DOHH2 (cell line): ENCODE measurements around the gene EEPD1.

Experiments used
- H3F3A ChIP-seq: fragments of 200-600 bp; sonication (generic), shearing (Covaris generic); 2 replicates; pipeline ENCODE4 v1.6.0; 2016; ENCODE audit warnings: antibody characterized with exemption, mild to moderate bottlenecking; ENCODE audit not compliant: control insufficient read depth, insufficient read depth
- H3K27ac ChIP-seq: fragments of 200-600 bp; sonication (generic); 2 replicates; pipeline ENCODE4 v1.5.1; 2014; ENCODE audit warnings: low read depth, mild to moderate bottlenecking, low read length, moderate library complexity
- H3K27me3 ChIP-seq: fragments of 200-600 bp; sonication (generic); 2 replicates; pipeline ENCODE4 v1.6.1; 2014; ENCODE audit warnings: mild to moderate bottlenecking, low read length, mixed read lengths; ENCODE audit not compliant: control insufficient read depth
- H3K36me3 ChIP-seq: fragments of 200-600 bp; sonication (generic); 2 replicates; pipeline ENCODE4 v1.6.1; 2014; ENCODE audit warnings: mild to moderate bottlenecking, low read length, moderate library complexity, mixed read lengths; ENCODE audit not compliant: control insufficient read depth
- H3K4me1 ChIP-seq: fragments of 200-600 bp; sonication (generic); 2 replicates; pipeline ENCODE4 v1.6.1; 2014; ENCODE audit warnings: mild to moderate bottlenecking, low read length, mixed read lengths; ENCODE audit not compliant: control insufficient read depth
- H3K4me2 ChIP-seq: fragments of 200-600 bp; sonication (generic); 2 replicates; pipeline ENCODE4 v1.6.0; 2014; ENCODE audit warnings: mild to moderate bottlenecking, low read length, moderate library complexity
- H3K4me3 ChIP-seq: fragments of 200-600 bp; sonication (generic); 2 replicates; pipeline ENCODE4 v1.5.1; 2014; ENCODE audit warnings: mild to moderate bottlenecking, low read length, mixed read lengths
- H3K79me2 ChIP-seq: fragments of 200-600 bp; sonication (generic); 2 replicates; pipeline ENCODE4 v1.6.1; 2014; ENCODE audit warnings: mild to moderate bottlenecking, low read length, mixed read lengths; ENCODE audit not compliant: control insufficient read depth
- H3K9me2 ChIP-seq: fragments of 200-600 bp; sonication (generic); replicated peaks from 2 replicates; pipeline ENCODE4 v1.6.1; 2014; ENCODE audit warnings: mild to moderate bottlenecking, low read length, mixed read lengths; ENCODE audit not compliant: control insufficient read depth
- H3K9me3 ChIP-seq: fragments of 200-600 bp; sonication (generic); 2 replicates; pipeline ENCODE4 v1.6.1; 2014; ENCODE audit warnings: antibody characterized with exemption, low read length, mixed read lengths; ENCODE audit not compliant: control insufficient read depth, insufficient read depth
- H4K20me1 ChIP-seq: fragments of 200-600 bp; sonication (generic); 2 replicates; pipeline ENCODE4 v1.6.0; 2014; ENCODE audit warnings: low read depth, mild to moderate bottlenecking, antibody characterized with exemption, low read length, moderate library complexity; ENCODE audit not compliant: control insufficient read depth, insufficient read depth
- CTCF ChIP-seq: fragments of 200-600 bp; sonication (generic); IDR thresholded peaks from one replicate; pipeline ENCODE4 v1.5.1; 2014; ENCODE audit warnings: antibody characterized with exemption, mild to moderate bottlenecking, low read depth, low read length; ENCODE audit not compliant: poor library complexity, severe bottlenecking
- EZH2phosphoT487 ChIP-seq: fragments of 200-600 bp; sonication (generic); IDR thresholded peaks from 2 replicates; pipeline ENCODE4 v1.6.1; 2017; ENCODE audit warnings: borderline replicate concordance, mild to moderate bottlenecking, antibody characterized with exemption, low read length, moderate library complexity, mixed read lengths

The EEPD1 gene

GRCh38 chr7:36182854-36183604 is 30.0 kb downstream of the EEPD1 start:
- Histone ChIP-seq H3K27me3 (no peaks in the 10 kb centered on the region), H3K27ac (peak overlapping the region; percentile 97), H3K79me2 (peaks cover 100% of the 10 kb centered on the region), H3K4me1 (peaks cover 98% of the 10 kb centered on the region), H4K20me1 (no peaks in the 10 kb centered on the region), H3K4me2 (peak overlapping the region; percentile 95), H3F3A (peaks cover 44% of the 10 kb centered on the region), H3K9me2 (no peaks in the 10 kb centered on the region), H3K36me3 (peaks cover 57% of the 10 kb centered on the region), H3K9me3 (no peaks in the 10 kb centered on the region), H3K4me3 (peak overlapping the region; percentile 72)
- no peak for TF ChIP-seq CTCF

GRCh38 chr7:36185092-36185491 is 32.0 kb downstream of the EEPD1 start:
- H4K20me1 ChIP-seq = no peaks in the 10 kb centered on the region
- H3K9me3 ChIP-seq = no peaks in the 10 kb centered on the region
- TF ChIP-seq CTCF (no peak), EZH2phosphoT487 (no peak)
- peaks cover 100% of the 10 kb centered on the region for H3K4me1 ChIP-seq
- H3K4me3 ChIP-seq = peak overlapping the region; percentile 59
- H3K36me3 ChIP-seq = peaks cover 63% of the 10 kb centered on the region
- H3K27ac ChIP-seq = peak overlapping the region; percentile 97
- peaks cover 100% of the 10 kb centered on the region for H3K79me2 ChIP-seq
- peaks cover 59% of the 10 kb centered on the region for H3F3A ChIP-seq
- H3K27me3 ChIP-seq = no peaks in the 10 kb centered on the region
- H3K4me2 ChIP-seq = peak overlapping the region; percentile 93
- no peaks in the 10 kb centered on the region for H3K9me2 ChIP-seq

- peak overlapping the region; percentile 59 for H3K4me3 ChIP-seq
- H3K4me1 ChIP-seq = peaks cover 100% of the 10 kb centered on the region
- H3K4me2 ChIP-seq = peak overlapping the region; percentile 93
- H3K27ac ChIP-seq = peak overlapping the region; percentile 97
- peaks cover 100% of the 10 kb centered on the region for H3K79me2 ChIP-seq
- TF ChIP-seq EZH2phosphoT487 (no peak), CTCF (no peak)
- no peaks in the 10 kb centered on the region for H3K9me2 ChIP-seq
- peaks cover 56% of the 10 kb centered on the region for H3K36me3 ChIP-seq
- H3K9me3 ChIP-seq = no peaks in the 10 kb centered on the region
- H4K20me1 ChIP-seq = no peaks in the 10 kb centered on the region
- peaks cover 65% of the 10 kb centered on the region for H3F3A ChIP-seq
- H3K27me3 ChIP-seq = no peaks in the 10 kb centered on the region
Observed at GRCh38 chr7:36185756-36186155, 32.7 kb downstream of the EEPD1 start.
